HEK293 (cell line): ENCODE measurements around the gene TRAF5.

Source experiments
- CTCF ChIA-PET: fragments of 350-600 bp; formaldehyde crosslinking; extraction: SDS; loops from one replicate; lab custom pipeline; 2021; ENCODE audit warnings: antibody characterized with exemption; lab: Yijun Ruan, JAX
- POLR2A ChIA-PET: fragments of 300-600 bp; formaldehyde crosslinking; extraction: SDS; loops from one replicate; lab custom pipeline; 2020; ENCODE audit warnings: antibody characterized with exemption, inconsistent platforms; lab: Yijun Ruan, JAX
- H3K27ac ChIP-seq: fragments of 200-500 bp; sonication (Bioruptor generic); 2 replicates; pipeline ENCODE4 v1.5.1; 2014; ENCODE audit warnings: low read depth, low read length, control low read depth, inconsistent platforms; ENCODE audit errors: extremely low read depth
- H3K36me3 ChIP-seq, 2 experiments: fragments of 200-500 bp in 1 of 2; sonication (Bioruptor generic) in 1 of 2; 1 replicate in 1 of 2; 2 replicates in 1 of 2; pipeline ENCODE4 v1.5.1; 2014 to 2017; ENCODE audit warnings: inconsistent platforms in 2 of 2, low read length in 2 of 2; ENCODE audit not compliant: control insufficient read depth in 2 of 2, insufficient read depth in 1 of 2
- H3K4me1 ChIP-seq: fragments of 200-500 bp; sonication (Bioruptor generic); 2 replicates; pipeline ENCODE4 v1.5.1; 2014; ENCODE audit warnings: mild to moderate bottlenecking, low read length, inconsistent platforms; ENCODE audit not compliant: control insufficient read depth, insufficient read depth
- H3K4me3 ChIP-seq: 2 replicates; pipeline ENCODE4 v1.5.1; 2011; ENCODE audit warnings: low read depth, mild to moderate bottlenecking, control low read depth, low read length, moderate library complexity
- H3K9me3 ChIP-seq: fragments of 200-500 bp; sonication (Bioruptor generic); 2 replicates; pipeline ENCODE4 v1.5.1; 2014; ENCODE audit warnings: low read depth, low read length, inconsistent platforms; ENCODE audit not compliant: control insufficient read depth, insufficient read depth
- BCL6B ChIP-seq: fragments of 450-650 bp; formaldehyde crosslinking; IDR thresholded peaks from 2 replicates; pipeline ENCODE4 v1.5.1; 2017; ENCODE audit warnings: missing biosample characterization, missing genetic modification characterization
- EGR2 ChIP-seq: fragments of 450-650 bp; formaldehyde crosslinking; IDR thresholded peaks from 2 replicates; pipeline ENCODE4 v1.5.1; 2016; ENCODE audit warnings: low read depth, missing biosample characterization, missing genetic modification characterization
- OSR2 ChIP-seq: fragments of 450-650 bp; formaldehyde crosslinking; IDR thresholded peaks from 2 replicates; pipeline ENCODE4 v1.5.1; 2016; ENCODE audit warnings: missing biosample characterization, missing genetic modification characterization
- PRDM1 ChIP-seq: fragments of 450-650 bp; formaldehyde crosslinking; IDR thresholded peaks from 2 replicates; pipeline ENCODE4; 2016; ENCODE audit warnings: missing biosample characterization, missing genetic modification characterization
- PRDM10 ChIP-seq: fragments of 450-650 bp; formaldehyde crosslinking; IDR thresholded peaks from 2 replicates; pipeline ENCODE4 v1.5.1; 2016; ENCODE audit warnings: missing biosample characterization, missing genetic modification characterization
- REST ChIP-seq: fragments of 450-650 bp; formaldehyde crosslinking; IDR thresholded peaks from 2 replicates; pipeline ENCODE4 v1.5.1; 2016; ENCODE audit warnings: missing biosample characterization, missing genetic modification characterization
- SCRT2 ChIP-seq: fragments of 450-650 bp; formaldehyde crosslinking; IDR thresholded peaks from 2 replicates; pipeline ENCODE4 v1.5.1; 2016; ENCODE audit warnings: missing biosample characterization, missing genetic modification characterization
- WT1 ChIP-seq: fragments of 450-650 bp; formaldehyde crosslinking; IDR thresholded peaks from 2 replicates; pipeline ENCODE4 v1.5.1; 2016; ENCODE audit warnings: missing biosample characterization, missing genetic modification characterization
- ZBTB20 ChIP-seq: fragments of 450-650 bp; formaldehyde crosslinking; IDR thresholded peaks from 2 replicates; pipeline ENCODE4 v1.5.1; 2016; ENCODE audit warnings: missing biosample characterization, missing genetic modification characterization
- ZNF19 ChIP-seq: fragments of 450-650 bp; formaldehyde crosslinking; IDR thresholded peaks from 2 replicates; pipeline ENCODE4; 2016; ENCODE audit warnings: missing biosample characterization, missing genetic modification characterization, low read depth
- ZNF214 ChIP-seq: fragments of 450-650 bp; formaldehyde crosslinking; IDR thresholded peaks from 2 replicates; pipeline ENCODE4 v1.5.1; 2017; ENCODE audit warnings: missing biosample characterization, mild to moderate bottlenecking, missing genetic modification characterization, borderline replicate concordance
- ZNF26 ChIP-seq: fragments of 450-650 bp; formaldehyde crosslinking; IDR thresholded peaks from 2 replicates; pipeline ENCODE4 v1.5.1; 2016; ENCODE audit warnings: missing biosample characterization, missing genetic modification characterization
- ZNF335 ChIP-seq: fragments of 450-650 bp; formaldehyde crosslinking; conservative IDR thresholded peaks from 2 replicates; pipeline ENCODE4 v1.5.1; 2016; ENCODE audit warnings: missing biosample characterization, missing genetic modification characterization
- ZNF341 ChIP-seq: fragments of 450-650 bp; formaldehyde crosslinking; IDR thresholded peaks from 2 replicates; pipeline ENCODE4; 2016; ENCODE audit warnings: low read depth, missing biosample characterization, missing genetic modification characterization
- ZNF518A ChIP-seq: fragments of 450-650 bp; formaldehyde crosslinking; conservative IDR thresholded peaks from 2 replicates; pipeline ENCODE4 v1.5.1; 2016; ENCODE audit warnings: low read depth, missing biosample characterization, missing genetic modification characterization
- ZNF544 ChIP-seq: fragments of 450-650 bp; formaldehyde crosslinking; IDR thresholded peaks from 2 replicates; pipeline ENCODE4 v1.5.0; 2017; ENCODE audit warnings: missing biosample characterization, missing genetic modification characterization
- ZNF747 ChIP-seq: fragments of 450-650 bp; formaldehyde crosslinking; IDR thresholded peaks from 2 replicates; pipeline ENCODE4 v1.5.1; 2016; ENCODE audit warnings: missing biosample characterization, missing genetic modification characterization
- ZNF830 ChIP-seq: fragments of 450-650 bp; IDR thresholded peaks from 2 replicates; pipeline ENCODE4 v1.5.0; 2018; ENCODE audit warnings: missing biosample characterization, missing genetic modification characterization, low read depth, mild to moderate bottlenecking, moderate library complexity
- ZNF837 ChIP-seq: fragments of 450-650 bp; formaldehyde crosslinking; IDR thresholded peaks from 2 replicates; pipeline ENCODE4 v1.5.1; 2016; ENCODE audit warnings: missing biosample characterization, missing genetic modification characterization

Gene TRAF5

GRCh38 chr1:211332036-211332616, 5.5 kb downstream of the TRAF5 start:
- H3K4me3 ChIP-seq: no peak overlapping the region
- no peaks in the 10 kb centered on the region for H3K36me3 ChIP-seq
- TF ChIP-seq ZBTB20 (peak; percentile 63), EGR2 (tag by site-specific recombination) (no peak), ZNF837 (tag by site-specific recombination) (no peak), ZNF518A (tag by site-specific recombination) (no peak), ZNF544 (tag by site-specific recombination) (0 out of 2 replicates have a peak, but pooled peaks have one; percentile 44), ZNF341 (tag by site-specific recombination) (peak; percentile 44; the same call in 1 of the 2 replicates), ZNF830 (no peak), ZNF747 (tag by site-specific recombination) (no peak)
- TF ChIP-seq, all 188 proteins: peak for 3
- POLR2A ChIA-PET: no interaction called here
- H3K9me3 ChIP-seq: no peaks in the 10 kb centered on the region
- CTCF ChIA-PET: interaction anchor here (0.7 to 1.9 kb wide), 4 partner anchors 9 to 323 kb away, joined by 3 to 8 read pairs (median 3); no protein-coding TSS in a partner anchor
- peaks cover 6% of the 10 kb centered on the region for H3K4me1 ChIP-seq
- no peak overlapping the region for H3K27ac ChIP-seq

GRCh38 chr1:211332830-211333229, 6.2 kb downstream of the TRAF5 start:
- H3K4me1 ChIP-seq: peaks cover 6% of the 10 kb centered on the region
- no peak overlapping the region for H3K27ac ChIP-seq
- ChIA-PET CTCF (interaction anchor here (0.7 to 1.9 kb wide), 3 partner anchors 9 to 290 kb away, joined by 3 to 8 read pairs (median 4); no protein-coding TSS in a partner anchor), POLR2A (no interaction called here)
- H3K9me3 ChIP-seq: no peaks in the 10 kb centered on the region
- H3K4me3 ChIP-seq: no peak overlapping the region
- H3K36me3 ChIP-seq: no peaks in the 10 kb centered on the region
- TF ChIP-seq WT1 (tag by site-specific recombination) (no peak), REST (tag by site-specific recombination) (no peak), ZNF214 (no peak), ZNF19 (tag by site-specific recombination) (no peak), ZNF335 (tag by site-specific recombination) (no peak), ZNF26 (tag by site-specific recombination) (no peak), BCL6B (tag by site-specific recombination) (no peak), OSR2 (tag by site-specific recombination) (no peak), PRDM10 (tag by site-specific recombination) (0 out of 2 replicates have a peak, but pooled peaks have one; percentile 35), SCRT2 (tag by site-specific recombination) (no peak), PRDM1 (tag by site-specific recombination) (peak; percentile 53; the same call in 1 of the 2 replicates)
